Measurements from ENCODE around the gene ULK2.
"Not testable (repeated sequence)": the region's sequence is repeated elsewhere in the genome, so short reads cannot be mapped to it uniquely, and the experiment has no call there.

ULK2 gene

DNA sequence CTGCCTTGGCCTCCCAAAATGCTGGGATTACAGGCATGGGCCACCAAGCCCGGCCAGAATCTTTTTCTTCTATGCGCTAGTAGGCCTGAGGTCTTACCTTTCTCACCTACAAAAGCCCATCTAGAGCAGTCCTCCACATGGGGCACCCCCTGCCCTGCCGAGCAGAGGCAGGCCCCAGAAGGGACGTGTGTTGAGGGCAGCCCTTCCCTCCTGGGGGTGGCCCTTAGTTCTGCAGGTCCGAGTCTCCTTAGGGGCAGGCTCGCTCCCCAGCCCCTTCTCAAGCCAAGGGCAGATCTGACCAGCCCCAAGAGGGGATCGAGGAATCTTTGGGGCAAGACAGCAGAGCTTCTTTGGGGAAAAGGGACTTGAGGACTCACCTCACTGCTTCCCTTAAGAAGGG is 101.7 kb downstream of the ULK2 start:
- DNase-seq, result no peak

DNA sequence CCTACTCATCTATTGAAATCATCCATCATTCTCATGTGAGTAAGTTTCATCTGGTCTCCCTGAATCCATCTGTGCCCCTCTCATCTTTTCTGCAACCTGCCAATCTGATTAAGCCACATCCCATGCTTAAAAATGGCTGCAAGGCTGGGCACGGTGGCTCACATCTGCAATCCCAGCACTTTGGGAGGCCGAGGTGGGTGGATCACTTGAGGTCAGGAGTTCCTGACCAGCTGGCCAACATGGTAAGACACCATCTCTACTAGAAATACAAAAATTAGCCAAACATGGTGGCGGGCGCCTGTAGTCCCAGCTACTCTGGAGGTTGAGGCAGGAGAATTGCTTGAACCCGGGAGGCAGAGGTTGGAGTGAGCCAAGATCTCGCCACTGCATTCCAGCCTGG is 103.7 kb downstream of the ULK2 start:
- DNase-seq, result not testable (repeated sequence)

DNA sequence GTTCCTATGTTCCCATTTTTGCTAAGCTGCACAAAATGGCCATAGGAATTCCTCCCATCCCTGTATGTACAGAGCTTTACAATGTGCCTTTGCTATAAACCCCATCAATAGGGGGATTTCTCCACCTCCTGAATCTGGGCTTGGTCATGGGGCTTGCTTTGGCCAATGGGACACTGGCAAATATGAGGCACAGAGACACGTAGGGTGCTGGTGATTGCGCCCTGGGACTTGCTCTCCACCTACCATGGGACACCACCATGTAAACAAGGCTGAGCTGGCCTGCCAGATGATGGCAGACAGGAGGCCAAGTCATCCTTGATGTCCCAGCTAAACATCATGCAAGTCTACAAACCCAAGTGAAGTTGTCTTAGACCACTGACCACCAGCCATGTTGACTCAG is 104.3 kb downstream of the ULK2 start:
- DNase-seq, result no peak

DNA sequence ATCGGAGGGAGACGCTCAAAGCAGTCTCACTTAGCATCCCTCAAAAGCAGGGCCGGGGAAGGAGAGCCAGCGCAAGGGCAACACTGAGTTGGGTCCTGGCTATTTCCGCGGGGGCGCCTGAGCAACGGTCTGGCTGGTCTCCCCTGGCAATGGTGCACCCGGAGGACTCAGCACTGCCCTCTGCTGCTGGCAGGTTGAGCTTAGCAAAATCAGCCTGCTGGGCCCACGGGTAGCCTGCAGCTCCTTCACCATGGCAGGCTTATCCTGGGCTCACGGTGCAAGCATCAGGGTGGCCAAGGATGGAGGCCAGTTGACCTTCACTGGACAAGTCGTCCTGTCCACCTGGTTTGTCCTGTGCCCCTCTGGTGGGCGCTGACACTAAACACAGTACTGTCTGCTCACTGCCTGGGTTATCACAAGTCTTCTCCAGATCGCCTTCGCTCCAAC is 105.2 kb downstream of the ULK2 start:
- peak; percentile 32 for DNase-seq

DNA sequence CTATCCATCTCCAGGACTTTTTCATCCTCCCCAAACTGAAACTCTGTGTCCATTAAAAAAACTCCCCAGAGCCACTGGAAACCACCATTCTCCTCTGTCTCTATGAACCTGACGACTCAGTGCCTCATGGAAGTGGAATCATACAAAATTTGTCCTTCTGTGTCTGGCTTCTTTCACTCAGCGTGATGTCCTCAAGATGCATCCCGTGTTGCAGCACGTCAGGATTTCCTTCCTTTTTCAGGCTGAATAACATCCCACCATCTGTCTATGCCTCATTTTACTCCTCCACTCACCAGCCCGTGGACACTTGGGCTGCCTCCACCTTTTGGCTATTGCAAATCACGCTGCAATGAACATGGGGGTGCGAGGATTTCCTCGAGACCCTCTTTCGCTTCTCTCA is 107.0 kb downstream of the ULK2 start:
- no peak for DNase-seq

DNA sequence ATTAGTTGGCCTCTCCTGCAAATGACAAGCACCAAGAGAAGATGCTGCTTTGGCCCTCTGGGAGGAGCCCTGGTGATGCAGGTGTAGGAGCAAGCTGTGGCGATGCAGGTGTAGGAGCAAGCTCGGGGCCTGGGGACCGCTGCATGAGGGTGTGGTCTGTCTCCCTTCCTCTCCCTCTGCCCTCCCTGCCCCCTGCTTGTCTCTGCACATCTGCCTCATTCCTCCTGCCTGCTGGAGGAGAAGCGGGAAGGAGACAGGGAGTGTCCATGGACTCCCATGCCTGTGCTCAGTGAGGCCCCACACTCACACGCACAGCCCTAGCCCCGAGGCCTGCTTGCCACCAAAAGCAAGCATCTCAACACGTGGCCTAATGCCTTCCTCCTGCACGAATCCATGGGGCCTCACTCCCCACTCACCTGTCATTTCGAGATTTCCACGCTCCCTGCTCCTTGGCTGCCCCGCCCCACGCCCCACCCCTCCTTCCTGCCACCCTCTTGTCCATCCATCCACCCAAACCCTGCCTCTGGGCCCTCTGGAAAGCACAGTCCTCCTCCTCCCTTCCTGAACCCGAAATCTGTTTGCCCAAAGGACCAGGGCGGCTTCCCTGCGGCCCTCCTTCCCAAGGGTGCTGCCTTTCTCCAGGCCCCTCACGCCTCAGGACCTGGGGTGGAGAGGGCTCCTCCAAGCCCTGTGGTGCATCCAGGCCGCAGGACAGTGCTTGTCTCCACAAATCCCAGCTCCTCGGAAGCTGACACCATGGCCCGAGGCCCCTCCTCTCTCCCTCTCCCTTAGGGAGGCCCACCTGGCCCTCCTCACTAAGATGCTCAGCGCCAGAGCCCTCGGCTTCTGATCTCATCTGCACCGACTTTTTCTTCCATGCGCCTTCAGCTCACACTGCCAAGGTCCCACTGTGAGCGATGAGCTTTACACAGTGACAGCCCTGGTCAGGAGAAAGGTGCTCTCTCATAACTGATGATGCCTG is 107.9 kb downstream of the ULK2 start:
- DNase-seq, result no peak

DNA sequence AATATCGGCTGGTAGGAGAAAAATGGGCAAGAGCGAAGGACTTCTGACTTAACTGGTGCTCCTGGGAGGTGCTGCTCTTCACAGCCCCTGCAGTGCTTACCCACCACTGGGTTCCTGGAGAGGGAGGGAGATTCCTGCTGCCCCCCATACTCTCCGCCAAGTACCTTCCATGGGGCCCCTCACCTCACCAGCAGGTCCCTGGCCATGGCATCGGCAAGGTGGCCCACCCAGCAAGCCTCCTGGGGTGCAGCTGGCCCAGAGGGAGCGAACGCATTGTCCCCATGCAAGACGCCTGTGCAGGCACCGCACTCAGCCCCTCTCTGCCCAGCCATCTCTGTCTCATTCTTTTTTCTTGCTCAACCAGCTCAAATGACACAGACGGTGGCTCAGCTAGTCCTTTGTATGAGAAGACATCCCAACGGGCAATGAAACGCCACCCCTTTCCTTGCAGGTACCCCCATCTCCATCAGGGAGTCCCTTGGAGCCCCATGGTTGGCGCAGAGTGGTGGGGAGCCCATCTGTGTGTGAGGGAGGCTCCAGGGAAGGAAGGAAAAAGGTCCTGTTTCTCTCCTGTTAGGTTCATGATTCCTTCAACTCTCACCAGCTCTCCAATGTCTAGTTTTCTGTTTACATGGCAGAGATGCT is 110.1 kb downstream of the ULK2 start:
- DNase-seq, result no peak

DNA sequence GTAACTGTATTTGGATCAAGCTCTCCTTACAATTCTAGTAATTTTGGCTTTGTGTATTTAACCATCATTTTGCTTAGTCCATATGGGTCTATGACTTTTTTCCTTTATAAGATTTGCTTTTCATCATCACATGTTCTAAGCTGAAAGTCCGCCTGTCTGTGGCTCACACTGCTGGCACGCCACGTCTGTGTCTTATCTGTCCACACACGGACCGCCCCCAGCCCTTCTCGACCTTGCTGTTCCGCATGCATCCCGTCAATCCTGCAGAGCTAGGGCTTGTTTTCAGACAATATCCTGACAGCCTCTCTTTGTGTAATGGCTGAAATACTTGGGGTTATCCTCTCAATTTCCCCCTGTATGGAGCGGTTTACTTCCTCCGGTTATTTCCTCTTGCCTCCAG is 111.2 kb downstream of the ULK2 start:
- no peak for DNase-seq

DNA sequence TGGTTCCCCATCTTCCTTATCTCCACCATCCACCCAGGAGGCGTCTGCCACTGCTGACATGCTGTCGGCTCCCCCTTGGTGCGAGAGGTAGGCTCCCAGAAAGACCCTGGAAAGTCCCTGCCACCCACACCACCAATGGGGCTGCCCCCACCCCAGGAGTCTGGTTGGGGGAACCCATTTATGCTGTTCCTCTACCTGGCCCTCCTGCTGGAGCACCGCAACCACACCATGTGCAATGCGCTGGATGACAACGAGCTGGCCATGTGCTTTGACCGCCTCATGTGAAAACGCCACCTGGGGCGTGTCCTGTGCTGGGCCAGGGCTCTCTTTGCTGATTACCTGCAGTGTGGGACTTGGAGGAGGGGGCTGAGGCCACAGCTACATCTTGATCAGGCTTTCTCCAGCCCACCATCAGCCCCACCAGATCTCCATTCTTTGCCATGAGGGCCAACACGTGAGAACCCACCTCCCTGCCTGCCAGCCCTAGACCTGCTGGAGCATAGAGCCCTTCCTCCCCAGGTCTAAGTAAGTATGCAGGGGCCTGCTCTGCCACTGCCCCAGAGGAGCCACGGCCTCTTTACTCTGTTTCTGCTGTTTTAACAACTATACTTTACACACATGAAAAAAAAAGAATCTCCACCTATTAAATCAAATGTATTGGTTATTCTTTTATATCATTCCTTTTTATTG is 111.8 kb downstream of the ULK2 start:
- DNase-seq, result no peak

DNA sequence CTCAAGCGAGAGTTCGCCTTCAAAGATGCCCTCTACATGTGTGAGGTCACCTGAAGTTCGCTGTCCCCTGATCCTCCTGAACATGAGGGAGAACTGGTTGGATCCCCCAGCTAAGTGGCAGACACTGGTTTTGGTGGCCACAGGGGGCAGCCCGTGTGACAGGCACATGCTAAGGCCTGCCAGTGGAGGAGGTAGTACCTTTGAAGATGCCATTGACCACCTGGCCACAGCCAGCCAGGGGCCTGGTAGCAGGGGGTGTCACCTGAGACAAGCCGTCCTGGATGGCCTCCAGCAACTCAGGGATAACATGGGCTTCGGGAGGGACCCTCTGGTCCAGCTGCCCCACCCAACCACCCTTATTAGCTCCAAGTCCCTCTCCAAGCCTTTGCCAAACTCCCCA is 112.3 kb downstream of the ULK2 start:
- no peak for DNase-seq

DNA sequence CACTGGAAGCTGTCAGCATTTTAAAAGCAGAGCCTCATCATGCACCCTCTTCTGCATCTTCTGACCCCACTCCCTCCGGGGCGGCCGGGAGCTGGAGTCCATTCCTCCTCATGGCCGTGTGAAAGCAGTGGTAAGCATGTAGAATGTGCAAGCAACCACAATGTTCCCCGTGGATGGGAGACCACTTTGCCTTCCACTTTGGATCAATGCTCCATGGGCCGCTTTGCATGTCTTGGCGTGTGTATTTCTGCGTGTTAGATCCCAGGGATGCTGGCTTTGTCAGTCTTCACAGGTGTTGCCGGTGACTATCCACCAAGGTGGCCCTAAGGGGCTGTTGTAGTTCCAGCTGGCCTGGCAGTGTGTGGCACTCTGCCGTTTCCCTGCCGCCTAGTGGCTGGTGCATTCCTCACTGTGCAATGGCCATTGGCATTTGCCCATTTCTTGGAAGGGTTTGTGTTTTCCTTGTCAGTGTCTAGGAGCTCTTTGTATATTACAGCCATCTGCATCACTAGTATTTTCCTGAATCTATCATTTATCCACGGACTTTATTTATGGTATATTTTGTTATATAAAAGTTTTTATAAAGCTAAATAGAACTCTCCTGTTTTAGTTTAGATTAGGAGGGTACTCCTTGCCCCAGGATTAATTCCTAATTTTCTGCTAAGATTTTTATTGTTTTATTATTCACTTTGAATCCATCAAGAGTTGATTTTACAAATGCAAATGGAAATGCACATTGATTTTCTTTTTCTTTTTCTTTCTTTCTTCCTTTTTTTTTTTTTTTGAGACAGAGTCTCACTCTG is 113.9 kb downstream of the ULK2 start:
- no peak for DNase-seq

DNA sequence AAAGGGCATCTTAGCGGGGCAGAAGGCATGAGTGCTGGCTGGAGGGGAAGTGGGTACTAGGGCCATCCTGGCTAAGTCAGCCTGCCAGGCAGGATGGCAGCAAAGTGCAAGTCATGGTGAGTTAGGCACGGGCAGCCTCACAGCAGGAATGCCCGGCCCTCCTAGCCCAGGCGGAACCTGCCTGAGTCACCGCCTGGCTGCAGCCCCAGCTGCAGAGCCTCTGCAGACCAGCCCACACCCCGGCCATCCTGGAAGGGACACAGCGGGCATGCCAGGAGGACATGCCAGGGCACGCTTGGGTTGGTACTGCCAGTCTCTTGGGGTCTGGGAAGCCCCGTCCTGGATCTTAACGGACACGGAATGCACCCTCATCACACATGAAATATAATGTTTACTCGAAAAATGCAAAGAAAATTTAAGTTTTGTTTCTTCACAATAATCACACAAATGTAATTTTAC is 114.7 kb downstream of the ULK2 start:
- DNase-seq, result no peak

DNA sequence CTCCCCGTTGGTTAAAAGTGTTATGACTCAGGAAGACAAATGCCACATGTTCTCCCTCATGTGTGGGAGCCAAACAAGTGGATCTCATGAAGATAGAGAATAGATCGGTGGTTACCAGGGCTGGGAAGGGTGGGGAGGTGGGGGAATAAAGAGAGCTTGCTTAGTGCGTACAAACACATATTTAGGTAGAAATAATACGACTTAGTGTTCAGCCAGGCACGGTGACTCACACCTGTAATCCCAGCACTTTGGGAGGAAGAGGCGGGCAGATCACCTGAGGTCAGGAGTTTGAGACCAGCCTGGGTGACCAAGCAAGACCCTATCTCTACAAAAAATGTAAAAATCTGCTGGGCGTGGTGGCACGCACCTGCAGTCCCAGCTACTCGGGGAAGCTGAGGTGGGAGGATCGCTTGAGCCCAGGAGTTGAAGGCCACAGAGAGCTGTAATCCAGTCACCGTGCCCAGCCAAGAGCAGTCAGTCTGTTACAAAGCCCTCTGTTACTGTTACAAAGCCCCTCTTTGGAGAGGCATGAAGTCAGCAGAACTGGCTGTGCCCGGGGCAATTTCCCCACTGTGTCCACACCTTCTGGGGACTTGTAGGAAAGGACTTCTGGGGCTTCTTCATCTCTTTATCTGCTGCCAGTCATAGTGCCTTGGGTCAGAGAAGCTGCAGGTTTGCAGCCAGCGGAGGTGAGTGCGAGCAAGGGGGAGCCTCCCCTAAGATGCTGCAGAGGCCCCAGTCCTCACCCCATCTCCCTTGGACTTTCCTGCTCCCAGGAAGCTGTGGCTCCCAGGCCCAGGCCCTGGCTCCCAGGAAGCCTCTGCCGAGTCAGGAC is 115.3 kb downstream of the ULK2 start:
- no peak for DNase-seq

DNA sequence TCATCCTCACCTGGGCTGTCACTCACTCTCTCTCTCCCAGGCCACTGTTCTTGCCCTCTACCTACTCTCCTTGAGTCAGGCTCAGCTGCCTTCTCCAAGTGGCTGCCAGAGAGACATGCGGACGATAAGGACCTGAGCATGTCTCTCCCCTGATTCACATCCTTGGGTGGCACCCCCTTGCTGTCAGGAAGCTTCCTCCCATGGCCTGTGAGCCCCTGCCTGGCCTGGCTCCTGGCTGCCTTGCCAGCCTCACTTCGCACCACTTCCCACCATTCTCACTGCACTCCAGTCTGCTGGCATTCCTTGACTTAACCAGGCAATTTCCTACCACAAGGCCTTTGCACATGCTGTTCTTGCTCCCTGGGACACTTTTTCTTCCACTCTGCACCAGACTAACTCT is 116.9 kb downstream of the ULK2 start:
- no peak for DNase-seq

DNA sequence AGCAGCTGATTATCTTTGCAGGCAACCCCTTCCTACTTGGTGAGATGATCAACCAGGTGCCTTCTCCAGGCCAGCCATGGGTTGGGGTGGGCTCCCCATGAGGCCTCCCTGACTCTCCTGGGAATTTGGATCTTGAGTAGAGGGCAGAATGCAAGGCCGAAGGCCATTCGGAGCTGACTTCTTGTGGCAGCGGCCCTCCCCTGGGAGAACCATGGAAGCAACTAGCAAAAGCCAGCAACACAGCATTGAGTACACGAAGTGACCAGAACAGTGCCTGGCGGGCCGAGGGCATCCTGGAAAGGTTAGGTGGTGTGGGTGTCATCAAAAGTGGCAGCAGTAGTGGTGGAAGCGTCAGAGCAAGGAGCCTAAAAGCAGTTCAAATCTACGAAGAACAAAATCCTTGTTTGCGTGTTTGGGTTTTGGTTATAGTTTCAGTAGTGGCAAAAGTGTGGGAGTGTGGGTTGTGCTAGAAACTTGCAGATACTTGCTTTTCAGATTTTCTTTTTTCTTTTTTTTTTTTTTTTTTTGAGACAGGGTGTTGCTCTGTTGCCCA is 117.6 kb downstream of the ULK2 start:
- no peak for DNase-seq

DNA sequence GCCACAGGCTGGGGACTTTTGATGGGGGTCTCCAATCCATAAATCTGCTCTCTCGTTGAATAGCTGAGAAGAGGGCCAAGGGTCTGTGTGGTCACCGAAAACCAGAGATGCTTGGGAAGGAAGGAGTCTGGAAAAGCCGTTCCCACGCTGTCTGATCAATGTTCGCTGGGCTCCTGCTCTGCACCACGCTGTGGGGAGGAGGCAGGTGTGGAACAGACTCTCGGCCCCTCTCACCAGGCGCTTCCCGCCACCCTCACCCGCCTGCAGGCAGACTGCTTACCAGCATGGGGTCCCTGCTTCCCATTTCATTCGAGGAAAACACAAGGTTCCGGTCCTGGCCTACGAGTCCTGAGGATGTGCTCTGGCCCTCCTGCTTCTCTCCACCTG is 118.9 kb downstream of the ULK2 start:
- DNase-seq, result no peak

DNA sequence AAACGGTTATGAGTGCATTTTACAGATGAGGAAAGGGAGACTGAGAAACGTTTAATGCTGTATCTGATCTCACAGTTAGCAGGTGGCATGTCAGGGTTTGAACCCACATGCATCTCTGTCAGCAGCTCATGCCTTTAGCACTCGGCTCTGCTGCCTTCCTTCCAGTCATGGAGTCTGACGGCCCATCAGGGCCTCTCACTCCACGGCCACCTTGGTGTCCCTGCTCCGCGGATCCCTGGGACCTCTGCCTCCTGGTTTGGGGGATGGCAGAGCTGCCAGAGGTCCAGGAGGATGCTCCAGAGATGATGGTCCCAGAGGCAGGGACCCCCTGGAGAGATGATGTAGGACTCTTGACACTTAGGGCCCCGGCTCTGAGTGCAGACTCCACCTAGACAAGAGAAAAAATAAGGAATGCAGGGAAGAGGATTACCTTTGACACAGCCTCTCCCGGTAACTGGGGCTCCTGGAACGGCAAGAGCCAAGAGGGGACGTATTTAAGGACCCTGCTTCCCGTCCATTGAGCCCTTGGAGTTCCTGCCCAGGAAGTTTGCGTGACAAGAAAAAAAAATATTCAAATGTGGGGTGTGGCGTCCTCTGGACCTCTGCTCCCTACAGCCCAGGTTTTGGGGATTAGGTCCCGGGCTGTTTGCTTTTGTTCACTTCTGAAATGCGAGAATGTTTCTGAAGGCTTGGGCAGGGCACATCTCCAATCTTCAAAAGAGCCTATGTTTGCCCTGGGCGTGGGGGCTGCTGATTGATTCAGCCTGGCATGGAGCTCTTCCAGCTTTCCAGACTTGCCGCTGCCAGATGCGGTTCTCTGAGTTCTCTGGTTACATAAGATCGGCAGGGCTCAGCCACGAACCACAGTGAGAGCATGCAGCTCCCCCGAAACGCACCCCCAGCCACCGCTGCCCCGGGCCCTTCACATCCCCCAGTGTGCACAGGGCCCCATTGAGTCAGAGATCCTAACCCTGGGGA is 119.6 kb downstream of the ULK2 start, which contains the start of gene ALDH3A1:
Gene ALDH3A1, minus strand, starts transcription at position 470 of the 978 bp plus-strand sequence. CDS start 3,169 bp downstream, outside the sequence.
- DNase-seq, result peak; percentile 43

DNA sequence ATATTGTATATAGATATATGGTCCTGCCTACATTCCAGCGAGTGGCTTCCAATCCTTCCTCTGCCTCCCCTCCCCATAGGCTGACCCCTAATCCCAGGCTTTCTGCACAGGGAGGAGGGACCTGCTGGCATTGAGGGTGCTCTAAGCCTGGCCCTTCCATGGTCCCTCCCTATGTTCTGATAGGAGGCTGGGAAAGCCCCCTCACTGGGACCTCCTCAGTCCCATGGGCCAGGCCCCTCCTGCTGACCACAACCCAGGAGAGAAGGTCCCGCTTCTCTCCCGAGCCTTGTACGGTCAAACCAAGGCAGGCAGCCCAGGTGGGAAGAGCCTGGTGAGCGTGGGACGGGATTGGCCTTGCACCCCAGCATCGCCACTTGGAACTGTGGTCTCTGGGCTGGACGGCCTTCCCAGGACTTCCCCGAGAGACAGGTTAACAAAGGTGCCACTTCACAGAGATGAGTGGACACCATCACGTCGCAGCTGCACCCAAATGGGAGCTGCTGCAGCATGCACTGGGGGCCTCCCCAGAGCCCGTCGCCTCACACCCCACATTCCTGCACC is 120.5 kb downstream of the ULK2 start:
- DNase-seq, result no peak

DNA sequence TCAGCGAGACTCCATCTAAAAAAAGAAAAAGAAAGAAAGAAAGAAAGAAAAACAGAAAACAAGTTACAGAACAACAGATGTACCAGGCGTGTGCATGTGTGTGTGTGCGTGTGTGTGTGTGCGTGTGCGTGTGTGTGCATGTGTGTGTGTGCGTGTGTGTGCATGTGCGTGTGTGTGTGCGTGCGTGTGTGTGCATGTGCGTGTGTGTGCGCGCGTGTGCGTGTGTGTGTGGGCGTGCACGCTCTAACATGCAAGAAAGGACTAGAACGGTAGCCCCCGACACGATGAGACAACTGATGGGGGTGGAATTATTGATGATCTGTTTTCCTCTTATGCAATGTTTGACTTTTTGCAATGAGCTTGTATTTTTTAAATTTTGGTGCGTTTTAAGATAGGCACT is 121.2 kb downstream of the ULK2 start:
- DNase-seq, result no peak

Data from NCI-H2171 (cell line).